CD8-positive, alpha-beta memory T cell (primary cell): Measurements from ENCODE around the gene ENKUR. TPM values are rescaled to one million over a fixed set of nuclear protein-coding genes. Genes with fewer than 3 reads are reported as not detected.

ENCODE experiments used
- CTCF ChIA-PET: fragments of 350-600 bp; sonication (Branson Sonifier 250); formaldehyde crosslinking; loops from one replicate; lab custom pipeline; 2021; ENCODE audit warnings: antibody characterized with exemption; lab: Charles Lee
- POLR2A ChIA-PET: fragments of 350-600 bp; sonication (Branson Sonifier 250); formaldehyde crosslinking; loops from one replicate; lab custom pipeline; 2021; ENCODE audit warnings: antibody characterized with exemption; lab: Charles Lee
- DNase-seq, 5 donors: peaks; one replicate each; pipeline versions ENCODE4 v3.0.0 to v3.0.0-alpha.2; 2020 to 2022; ENCODE audit warnings: mixed read lengths in 1 of 5
- H3K27ac ChIP-seq: one replicate; pipeline ENCODE4 v1.7.0; 2013; ENCODE audit warnings: low read depth, mild to moderate bottlenecking, low read length, moderate library complexity
- H3K27me3 ChIP-seq: 2 replicates; pipeline ENCODE4 v1.7.0; 2013; ENCODE audit warnings: low read length, mild to moderate bottlenecking; ENCODE audit not compliant: insufficient read depth, poor library complexity, severe bottlenecking
- H3K36me3 ChIP-seq: 2 replicates; pipeline ENCODE4 v1.7.0; 2013; ENCODE audit warnings: mild to moderate bottlenecking, low read length, moderate library complexity; ENCODE audit not compliant: insufficient read depth
- H3K4me1 ChIP-seq: 2 replicates; pipeline ENCODE4 v1.7.0; 2013; ENCODE audit warnings: mild to moderate bottlenecking, low read length, moderate library complexity; ENCODE audit not compliant: insufficient read depth
- H3K4me3 ChIP-seq: 2 replicates; pipeline ENCODE4 v1.7.0; 2013; ENCODE audit warnings: mild to moderate bottlenecking, low read length
- H3K9me3 ChIP-seq: 2 replicates; pipeline ENCODE4 v1.7.0; 2013; ENCODE audit warnings: mild to moderate bottlenecking, low read length
- H3K27ac Mint-ChIP-seq, 8 donors: one replicate each; pipeline ENCODE4 v1.8.0; 2020 to 2021; ENCODE audit warnings: mixed read lengths in 8 of 8, mild to moderate bottlenecking in 6 of 8, inconsistent platforms in 3 of 8, moderate library complexity in 3 of 8
- H3K27me3 Mint-ChIP-seq, 2 donors: one replicate each; pipeline ENCODE4 v1.8.0; 2020 to 2021; ENCODE audit warnings: mixed read lengths in 2 of 2, mild to moderate bottlenecking in 1 of 2, moderate library complexity in 1 of 2
- H3K36me3 Mint-ChIP-seq, 3 donors: one replicate each; pipeline ENCODE4 v1.8.0; 2020 to 2021; ENCODE audit warnings: mixed read lengths in 3 of 3, inconsistent platforms in 1 of 3, mild to moderate bottlenecking in 1 of 3
- H3K4me1 Mint-ChIP-seq, 3 donors: one replicate each; pipeline ENCODE4 v1.8.0; 2020 to 2021; ENCODE audit warnings: mixed read lengths in 3 of 3, inconsistent platforms in 1 of 3, mild to moderate bottlenecking in 1 of 3
- H3K4me3 Mint-ChIP-seq, 7 donors: one replicate each; pipeline ENCODE4 v1.8.0; 2020 to 2021; ENCODE audit warnings: mixed read lengths in 7 of 7, mild to moderate bottlenecking in 6 of 7, moderate library complexity in 4 of 7, inconsistent platforms in 2 of 7
- H3K9me3 Mint-ChIP-seq, 5 donors: one replicate each; pipeline ENCODE4 v1.8.0; 2020 to 2022; ENCODE audit warnings: mixed read lengths in 5 of 5, mild to moderate bottlenecking in 3 of 5, moderate library complexity in 2 of 5, inconsistent platforms in 1 of 5
- polyA plus RNA-seq: library from polyadenylated mRNA; unstranded; fragments of 300-500 nt; fragmentation: Illumina TruSeq; gene quantifications from one replicate; pipeline ENCODE4 v1.2.3, GENCODE V29; 2021
- total RNA-seq, 2 experiments: library from RNA; stranded (reverse); gene quantifications; one replicate each; pipeline ENCODE4 v1.2.3, GENCODE V29; 2021

Gene ENKUR
- total and polyA plus RNA-seq, 3 experiments from 2014 or later, result not detected

- CTCF ChIA-PET, result interaction anchor here (0.7 to 3.2 kb wide), 16 partner anchors 8 to 309 kb away, joined by 3 to 17 read pairs (median 4); partner anchors contain the start of gene ARHGAP21
- Histone ChIP-seq H3K27me3 (no peaks in the 10 kb centered on the region), H3K27ac (peak overlapping the region; percentile 71), H3K4me1 (peaks cover 12% of the 10 kb centered on the region), H3K9me3 (no peaks in the 10 kb centered on the region), H3K4me3 (peak overlapping the region; percentile 40), H3K36me3 (no peaks in the 10 kb centered on the region)
- Mint-ChIP-seq H3K27ac (peak overlapping the region; percentile 19 to 94 (median 58)), H3K9me3 (no peaks in the 10 kb centered on the region), H3K4me1 (peaks cover 21 to 38% (median 31%) of the 10 kb centered on the region in 3 donors), H3K4me3 (peak overlapping the region; percentile 64 to 94 (median 84)), H3K36me3 (peaks cover 0 to 1% (median 0%) of the 10 kb centered on the region in 3 donors), H3K27me3 (peaks cover 0 to 2% of the 10 kb centered on the region in 2 donors)
- POLR2A ChIA-PET, result interaction anchor here (0.6 to 1.3 kb wide), 3 partner anchors 41 to 84 kb away, joined by 3 to 6 read pairs (median 3); no protein-coding TSS in a partner anchor
- peak in 1 of 5 donors; percentile 4 for DNase-seq
Measured at GRCh38 chr10:24951201-24952142, 64.5 kb downstream of the ENKUR start.

GRCh38 chr10:24950439-24950838 is 65.5 kb downstream of the ENKUR start:
- Mint-ChIP-seq H3K4me1 (peaks cover 21 to 38% (median 31%) of the 10 kb centered on the region in 3 donors), H3K4me3 (peak overlapping the region in 1 of 7 donors; percentile 30), H3K36me3 (peaks cover 0 to 2% (median 1%) of the 10 kb centered on the region in 3 donors), H3K9me3 (no peaks in the 10 kb centered on the region), H3K27ac (peak overlapping the region in 4 of 8 donors; percentile 8 to 68 (median 46)), H3K27me3 (peaks cover 0 to 2% of the 10 kb centered on the region in 2 donors)
- Histone ChIP-seq H3K27me3 (no peaks in the 10 kb centered on the region), H3K4me1 (peaks cover 12% of the 10 kb centered on the region), H3K36me3 (no peaks in the 10 kb centered on the region), H3K27ac (no peak overlapping the region), H3K9me3 (no peaks in the 10 kb centered on the region), H3K4me3 (no peak overlapping the region)
- CTCF ChIA-PET, result no interaction called here
- POLR2A ChIA-PET, result no interaction called here
- DNase-seq, result no peak

DNA sequence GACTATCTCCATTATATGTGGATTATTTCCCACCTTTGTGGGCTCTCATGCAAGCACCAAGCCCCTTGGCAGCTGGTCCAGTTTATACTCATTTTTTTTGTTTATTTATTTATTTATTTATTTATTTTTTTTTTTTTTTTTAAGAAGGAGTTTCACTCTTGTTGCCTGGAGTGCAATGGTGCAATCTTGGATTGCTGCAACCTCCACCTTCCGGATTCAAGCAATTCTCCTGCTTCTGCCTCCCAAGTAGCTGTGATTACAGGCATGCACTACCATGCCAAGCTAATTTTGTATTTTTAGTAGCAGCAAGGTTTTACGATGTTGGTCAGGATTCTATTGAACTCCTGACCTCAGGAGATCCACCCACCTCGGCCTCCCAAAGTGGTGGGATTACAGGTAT is 66.3 kb downstream of the ENKUR start:
- H3K4me3 Mint-ChIP-seq, result no peak overlapping the region
- Histone ChIP-seq H3K27ac (no peak overlapping the region), H3K36me3 (no peaks in the 10 kb centered on the region), H3K27me3 (no peaks in the 10 kb centered on the region), H3K9me3 (no peaks in the 10 kb centered on the region), H3K4me1 (peaks cover 12% of the 10 kb centered on the region), H3K4me3 (no peak overlapping the region)
- CTCF ChIA-PET, result interaction anchor here (0.8 kb wide), 1 partner anchor 14 kb away, joined by 3 read pairs; no protein-coding TSS in a partner anchor
- H3K27me3 Mint-ChIP-seq, result peaks cover 0 to 2% of the 10 kb centered on the region in 2 donors
- H3K9me3 Mint-ChIP-seq, result no peaks in the 10 kb centered on the region
- DNase-seq, result no peak
- H3K4me1 Mint-ChIP-seq, result peaks cover 21 to 38% (median 35%) of the 10 kb centered on the region in 3 donors
- H3K27ac Mint-ChIP-seq, result peak overlapping the region in 2 of 8 donors; percentile 9 to 40
- peaks cover 0 to 2% (median 1%) of the 10 kb centered on the region in 3 donors for H3K36me3 Mint-ChIP-seq
- POLR2A ChIA-PET, result no interaction called here

GRCh38 chr10:24947304-24948097 is 68.5 kb downstream of the ENKUR start:
- Histone ChIP-seq H3K27me3 (no peaks in the 10 kb centered on the region), H3K36me3 (no peaks in the 10 kb centered on the region), H3K4me3 (no peak overlapping the region), H3K27ac (no peak overlapping the region), H3K9me3 (no peaks in the 10 kb centered on the region), H3K4me1 (peaks cover 5% of the 10 kb centered on the region)
- Mint-ChIP-seq H3K36me3 (peaks cover 0 to 2% (median 0%) of the 10 kb centered on the region in 3 donors), H3K27me3 (no peaks in the 10 kb centered on the region), H3K9me3 (no peaks in the 10 kb centered on the region), H3K27ac (peak overlapping the region in 5 of 8 donors; percentile 0 to 63 (median 34)), H3K4me3 (no peak overlapping the region), H3K4me1 (peaks cover 15 to 26% (median 24%) of the 10 kb centered on the region in 3 donors)
- ChIA-PET POLR2A (no interaction called here), CTCF (interaction anchor here (0.8 to 2.1 kb wide), 2 partner anchors 12 to 220 kb away, joined by 6 to 8 read pairs; no protein-coding TSS in a partner anchor)
- DNase-seq, result no peak

- no peak for DNase-seq
- Mint-ChIP-seq H3K36me3 (peaks cover 0 to 2% (median 0%) of the 10 kb centered on the region in 3 donors), H3K27ac (peak overlapping the region in 1 of 8 donors; percentile 5), H3K4me1 (peaks cover 4 to 15% (median 10%) of the 10 kb centered on the region in 3 donors), H3K27me3 (no peaks in the 10 kb centered on the region), H3K9me3 (no peaks in the 10 kb centered on the region), H3K4me3 (no peak overlapping the region)
- no peak overlapping the region for H3K4me3 ChIP-seq
- no peaks in the 10 kb centered on the region for H3K4me1 ChIP-seq
- no peaks in the 10 kb centered on the region for H3K9me3 ChIP-seq
- CTCF ChIA-PET, result interaction anchor here (0.7 to 1.0 kb wide), 2 partner anchors 9 to 15 kb away, joined by 3 read pairs; no protein-coding TSS in a partner anchor
- H3K27me3 ChIP-seq, result no peaks in the 10 kb centered on the region
- H3K27ac ChIP-seq, result no peak overlapping the region
- no peaks in the 10 kb centered on the region for H3K36me3 ChIP-seq
- POLR2A ChIA-PET, result no interaction called here
Measured at GRCh38 chr10:24944512-24945255, 71.3 kb downstream of the ENKUR start.

GRCh38 chr10:24938525-24938924 is 77.4 kb downstream of the ENKUR start:
- H3K9me3 ChIP-seq, result no peaks in the 10 kb centered on the region
- Mint-ChIP-seq H3K36me3 (peaks cover 0 to 7% (median 3%) of the 10 kb centered on the region in 3 donors), H3K9me3 (no peaks in the 10 kb centered on the region), H3K27me3 (no peaks in the 10 kb centered on the region), H3K27ac (peak overlapping the region in 1 of 8 donors; percentile 14), H3K4me3 (no peak overlapping the region), H3K4me1 (peaks cover 0 to 5% (median 5%) of the 10 kb centered on the region in 3 donors)
- DNase-seq, result no peak
- no peak overlapping the region for H3K4me3 ChIP-seq
- H3K27ac ChIP-seq, result no peak overlapping the region
- ChIA-PET CTCF (interaction anchor here (0.8 kb wide), 1 partner anchor 13 kb away, joined by 3 read pairs; no protein-coding TSS in a partner anchor), POLR2A (no interaction called here)
- H3K36me3 ChIP-seq, result no peaks in the 10 kb centered on the region
- H3K27me3 ChIP-seq, result no peaks in the 10 kb centered on the region
- no peaks in the 10 kb centered on the region for H3K4me1 ChIP-seq

- CTCF ChIA-PET, result interaction anchor here (0.8 kb wide), 1 partner anchor 14 kb away, joined by 3 read pairs; no protein-coding TSS in a partner anchor
Measured at GRCh38 chr10:24938076-24938475, 77.9 kb downstream of the ENKUR start.

More at GRCh38 chr10:24938076-24938475, 77.9 kb downstream of the ENKUR start:
- H3K4me1 ChIP-seq, result no peaks in the 10 kb centered on the region
- H3K36me3 ChIP-seq, result no peaks in the 10 kb centered on the region
- H3K9me3 ChIP-seq, result no peaks in the 10 kb centered on the region
- no peaks in the 10 kb centered on the region for H3K9me3 Mint-ChIP-seq
- no peak overlapping the region for H3K27ac ChIP-seq
- H3K4me1 Mint-ChIP-seq, result peaks cover 0 to 5% (median 5%) of the 10 kb centered on the region in 3 donors
- DNase-seq, result no peak
- H3K27me3 ChIP-seq, result no peaks in the 10 kb centered on the region
- H3K4me3 Mint-ChIP-seq, result no peak overlapping the region
- H3K36me3 Mint-ChIP-seq, result peaks cover 0 to 7% (median 3%) of the 10 kb centered on the region in 3 donors
- H3K27me3 Mint-ChIP-seq, result no peaks in the 10 kb centered on the region
- POLR2A ChIA-PET, result no interaction called here
- H3K27ac Mint-ChIP-seq, result no peak overlapping the region
- H3K4me3 ChIP-seq, result no peak overlapping the region
